Medulla oblongata (tissue), 1 donor: ENCODE results near the gene JARID2.

Experiments
- DNase-seq: peaks from one replicate; pipeline ENCODE4 v3.0.0-alpha.2; 2015; ENCODE audit errors: extremely low spot score

JARID2 gene

GRCh38 chr6:15246666-15247499, 1.0 kb downstream of the JARID2 start:
- DNase-seq, result peak; percentile 23

GRCh38 chr6:15247500-15248450, 1.9 kb downstream of the JARID2 start:
- DNase-seq, result peak; percentile 56

GRCh38 chr6:15248451-15249370, 2.8 kb downstream of the JARID2 start:
- DNase-seq, result peak; percentile 98

GRCh38 chr6:15249371-15250019, 3.6 kb downstream of the JARID2 start:
- peak; percentile 51 for DNase-seq

- peak; percentile 24 for DNase-seq
Measured at GRCh38 chr6:15250187-15251168, 4.6 kb downstream of the JARID2 start.

- no peak for DNase-seq
Measured at GRCh38 chr6:15252195-15252594, 6.3 kb downstream of the JARID2 start.

GRCh38 chr6:15253203-15254022, 7.5 kb downstream of the JARID2 start:
- DNase-seq, result no peak

- peak; percentile 83 for DNase-seq
Measured at GRCh38 chr6:15254070-15254975, 8.5 kb downstream of the JARID2 start.

GRCh38 chr6:15255481-15255880, 9.6 kb downstream of the JARID2 start:
- no peak for DNase-seq

- no peak for DNase-seq
Measured at GRCh38 chr6:15255909-15256395, 10.1 kb downstream of the JARID2 start.

GRCh38 chr6:15256538-15257271, 10.8 kb downstream of the JARID2 start:
- no peak for DNase-seq

- DNase-seq, result no peak
Measured at GRCh38 chr6:15257357-15258132, 11.7 kb downstream of the JARID2 start.

GRCh38 chr6:15259766-15260098, 13.9 kb downstream of the JARID2 start:
- peak; percentile 64 for DNase-seq

- DNase-seq, result no peak
Measured at GRCh38 chr6:15260099-15260821, 14.4 kb downstream of the JARID2 start.

- DNase-seq, result peak; percentile 45
Measured at GRCh38 chr6:15263780-15264374, 18.0 kb downstream of the JARID2 start.
